Mucosa of rectum (tissue), 2 donors: ENCODE data around the gene AKAP8.
A peak's percentile ranks its signal among the peaks of the same experiment; 100 is the strongest.

ENCODE experiments used
- H3K27ac ChIP-seq, 2 donors: one replicate each; pipeline ENCODE4 v1.7.0; 2013; ENCODE audit warnings: inconsistent platforms in 2 of 2, low read depth in 2 of 2, low read length in 2 of 2
- H3K27me3 ChIP-seq, 2 donors: one replicate each; pipeline ENCODE4 v1.7.0; 2013; ENCODE audit warnings: low read length in 2 of 2; ENCODE audit not compliant: control insufficient read depth in 2 of 2, insufficient read depth in 2 of 2
- H3K36me3 ChIP-seq, 2 donors: one replicate each; pipeline ENCODE4 v1.7.0; 2013; ENCODE audit warnings: low read length in 2 of 2; ENCODE audit not compliant: control insufficient read depth in 2 of 2, insufficient read depth in 2 of 2
- H3K4me1 ChIP-seq, 2 donors: one replicate each; pipeline ENCODE4 v1.7.0; 2013; ENCODE audit warnings: low read length in 2 of 2, mild to moderate bottlenecking in 1 of 2; ENCODE audit not compliant: control insufficient read depth in 2 of 2, insufficient read depth in 2 of 2
- H3K4me3 ChIP-seq, 2 donors: one replicate each; pipeline ENCODE4 v1.7.0; 2013; ENCODE audit warnings: low read length in 2 of 2
- H3K9ac ChIP-seq, 2 donors: one replicate each; pipeline ENCODE4 v1.7.0; 2013; ENCODE audit warnings: low read length in 2 of 2, low read depth in 1 of 2, mild to moderate bottlenecking in 1 of 2
- H3K9me3 ChIP-seq, 2 donors: one replicate each; pipeline ENCODE4 v1.7.0; 2013; ENCODE audit warnings: low read length in 2 of 2; ENCODE audit not compliant: control insufficient read depth in 2 of 2
- donor health status: healthy.
- donor health status: Normal muscosa, but diverticular disease.

Gene AKAP8

GRCh38 chr19:15324791-15325519 is 54.6 kb downstream of the AKAP8 start:
- Histone ChIP-seq H3K4me1 (peaks cover 34 to 45% of the 10 kb centered on the region in 2 donors), H3K9ac (no peak overlapping the region), H3K27ac (peak overlapping the region in 1 of 2 donors; percentile 66)

GRCh38 chr19:15323496-15324235 is 55.9 kb downstream of the AKAP8 start:
- Histone ChIP-seq H3K27me3 (no peaks in the 10 kb centered on the region), H3K27ac (peak overlapping the region in 1 of 2 donors; percentile 48), H3K4me3 (no peak overlapping the region), H3K4me1 (peaks cover 36 to 42% of the 10 kb centered on the region in 2 donors), H3K36me3 (no peaks in the 10 kb centered on the region), H3K9me3 (no peaks in the 10 kb centered on the region), H3K9ac (no peak overlapping the region)

More at GRCh38 chr19:15324791-15325519, 54.6 kb downstream of the AKAP8 start:
- H3K9me3 ChIP-seq: no peaks in the 10 kb centered on the region
- no peaks in the 10 kb centered on the region for H3K36me3 ChIP-seq
- H3K27me3 ChIP-seq: no peaks in the 10 kb centered on the region
- peak overlapping the region in 1 of 2 donors; percentile 4 for H3K4me3 ChIP-seq

DNA sequence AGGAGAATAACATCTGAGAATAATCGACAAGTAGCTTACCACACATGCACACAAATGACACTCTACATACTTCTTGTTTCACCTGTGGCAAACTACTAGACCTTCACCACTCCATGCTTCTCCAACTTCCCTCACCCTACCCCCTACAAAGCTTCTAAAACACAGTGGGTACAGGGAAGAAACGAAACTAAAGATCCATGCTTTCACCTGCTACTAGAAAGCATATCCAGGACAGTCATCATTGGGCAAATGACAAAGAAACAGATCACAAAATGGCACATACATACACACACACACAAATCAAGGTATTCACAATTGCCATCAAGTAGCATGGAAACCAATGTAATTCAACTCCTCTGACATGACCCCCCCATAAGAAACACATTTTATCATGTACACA is 57.8 kb downstream of the AKAP8 start:
- Histone ChIP-seq H3K27ac (no peak overlapping the region), H3K27me3 (no peaks in the 10 kb centered on the region), H3K4me1 (peaks cover 48% of the 10 kb centered on the region in 2 donors), H3K4me3 (no peak overlapping the region), H3K9ac (no peak overlapping the region), H3K9me3 (no peaks in the 10 kb centered on the region), H3K36me3 (no peaks in the 10 kb centered on the region)

GRCh38 chr19:15320116-15320515 is 59.5 kb downstream of the AKAP8 start:
- Histone ChIP-seq H3K27ac (no peak overlapping the region), H3K27me3 (no peaks in the 10 kb centered on the region), H3K9me3 (no peaks in the 10 kb centered on the region), H3K4me3 (no peak overlapping the region), H3K9ac (no peak overlapping the region), H3K4me1 (peaks cover 42 to 43% of the 10 kb centered on the region in 2 donors), H3K36me3 (no peaks in the 10 kb centered on the region)

DNA sequence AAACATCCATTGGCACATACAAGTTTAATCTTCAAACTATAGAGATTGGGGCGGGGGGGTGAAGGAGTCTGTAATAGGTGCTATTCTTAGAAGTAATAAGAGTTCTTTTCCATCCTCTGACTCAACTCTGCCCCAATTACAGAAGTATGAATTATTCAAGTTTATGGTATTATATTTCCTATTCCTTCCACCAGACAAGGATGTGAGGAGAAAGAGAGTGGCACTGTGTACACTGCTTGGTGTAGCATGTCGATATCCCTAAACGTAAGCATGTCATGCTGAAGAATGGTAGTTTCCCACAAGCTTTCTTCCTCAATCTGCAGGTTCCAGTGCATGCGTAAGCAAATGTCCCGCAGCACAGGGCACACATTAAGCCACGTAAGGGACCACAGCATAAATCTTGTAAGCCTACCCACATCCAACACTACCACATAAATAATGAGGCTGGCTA is 61.3 kb downstream of the AKAP8 start:
- Histone ChIP-seq H3K9ac (no peak overlapping the region), H3K27me3 (no peaks in the 10 kb centered on the region), H3K36me3 (no peaks in the 10 kb centered on the region), H3K4me3 (no peak overlapping the region), H3K27ac (no peak overlapping the region), H3K4me1 (peaks cover 24 to 26% of the 10 kb centered on the region in 2 donors), H3K9me3 (no peaks in the 10 kb centered on the region)

- no peaks in the 10 kb centered on the region for H3K36me3 ChIP-seq
- H3K9me3 ChIP-seq: no peaks in the 10 kb centered on the region
- H3K4me3 ChIP-seq: no peak overlapping the region
- peaks cover 23 to 26% of the 10 kb centered on the region in 2 donors for H3K4me1 ChIP-seq
- no peak overlapping the region for H3K27ac ChIP-seq
- no peak overlapping the region for H3K9ac ChIP-seq
- H3K27me3 ChIP-seq: no peaks in the 10 kb centered on the region
These were observed 62.1 kb downstream of the AKAP8 start for GRCh38 chr19:15317392-15318071.

DNA sequence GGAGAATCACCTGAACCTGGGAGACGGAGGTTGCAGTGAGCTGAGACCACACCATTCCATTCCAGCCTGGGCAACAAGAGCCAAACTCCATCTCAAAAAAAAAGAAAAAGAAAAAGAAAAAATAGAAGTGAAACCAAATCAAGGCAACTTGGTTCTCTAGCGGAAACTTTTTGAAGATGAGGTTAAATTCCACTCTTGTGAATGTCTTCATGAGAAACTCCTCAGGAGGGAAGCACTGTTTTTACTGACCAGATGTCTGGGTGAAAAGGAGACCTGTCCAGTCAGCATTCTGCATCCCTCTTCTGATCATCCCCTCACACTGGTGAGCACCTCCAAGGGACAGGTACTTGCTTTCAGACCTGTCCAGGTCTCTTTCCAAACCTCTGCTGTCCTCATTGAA is 63.1 kb downstream of the AKAP8 start:
- Histone ChIP-seq H3K36me3 (no peaks in the 10 kb centered on the region), H3K4me3 (no peak overlapping the region), H3K27ac (no peak overlapping the region), H3K27me3 (no peaks in the 10 kb centered on the region), H3K9ac (no peak overlapping the region), H3K9me3 (no peaks in the 10 kb centered on the region), H3K4me1 (peaks cover 24 to 25% of the 10 kb centered on the region in 2 donors)

- Histone ChIP-seq H3K9ac (no peak overlapping the region), H3K36me3 (no peaks in the 10 kb centered on the region), H3K27me3 (no peaks in the 10 kb centered on the region), H3K9me3 (no peaks in the 10 kb centered on the region), H3K4me1 (peaks cover 23 to 25% of the 10 kb centered on the region in 2 donors), H3K4me3 (no peak overlapping the region), H3K27ac (no peak overlapping the region)
These were observed 64.5 kb downstream of the AKAP8 start for GRCh38 chr19:15315101-15315500.

DNA sequence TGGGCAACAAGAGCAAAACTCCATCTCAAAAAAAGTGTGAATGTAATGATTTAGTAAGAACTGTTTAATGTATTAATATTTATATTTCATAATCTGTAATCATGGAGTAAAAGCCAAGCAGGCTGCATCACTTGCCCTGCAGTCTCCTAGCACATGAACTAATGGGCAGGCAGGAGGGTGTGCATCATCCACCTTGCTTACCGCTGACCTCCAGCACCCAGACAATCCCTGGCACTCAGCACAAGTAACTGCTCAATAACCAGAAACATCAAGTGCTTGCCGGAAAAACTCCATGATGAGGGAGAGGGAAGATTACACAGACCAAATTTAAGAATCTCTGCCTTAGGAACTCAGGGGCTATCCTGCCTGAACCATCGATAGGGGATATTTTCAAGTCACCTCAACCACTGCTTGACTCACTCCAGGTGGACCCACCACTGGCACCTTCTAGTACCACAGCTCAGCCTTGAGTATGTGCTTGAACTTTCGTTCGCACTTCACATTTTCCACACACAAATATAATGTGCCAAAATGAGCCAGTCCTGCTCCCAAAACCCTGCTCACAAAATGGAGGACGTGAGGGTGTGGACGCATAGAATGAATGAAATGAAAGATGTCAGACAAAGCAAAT is 65.8 kb downstream of the AKAP8 start:
- H3K27ac ChIP-seq: no peak overlapping the region
- H3K4me3 ChIP-seq: no peak overlapping the region
- no peaks in the 10 kb centered on the region for H3K36me3 ChIP-seq
- no peaks in the 10 kb centered on the region for H3K9me3 ChIP-seq
- H3K27me3 ChIP-seq: no peaks in the 10 kb centered on the region
- no peak overlapping the region for H3K9ac ChIP-seq
- H3K4me1 ChIP-seq: peaks cover 20 to 21% of the 10 kb centered on the region in 2 donors
